ENCODE data around the gene VRK2. TPM values are rescaled to one million over a fixed set of nuclear protein-coding genes. Genes with fewer than 3 reads are reported as not detected.

Gene VRK2
- total and polyA plus RNA-seq, 10 of the 15 experiments (the other 5 are each of a cell fraction or from before 2014, with no cell fraction given): 26.5 to 78.0 (median 57.3) TPM

DNA sequence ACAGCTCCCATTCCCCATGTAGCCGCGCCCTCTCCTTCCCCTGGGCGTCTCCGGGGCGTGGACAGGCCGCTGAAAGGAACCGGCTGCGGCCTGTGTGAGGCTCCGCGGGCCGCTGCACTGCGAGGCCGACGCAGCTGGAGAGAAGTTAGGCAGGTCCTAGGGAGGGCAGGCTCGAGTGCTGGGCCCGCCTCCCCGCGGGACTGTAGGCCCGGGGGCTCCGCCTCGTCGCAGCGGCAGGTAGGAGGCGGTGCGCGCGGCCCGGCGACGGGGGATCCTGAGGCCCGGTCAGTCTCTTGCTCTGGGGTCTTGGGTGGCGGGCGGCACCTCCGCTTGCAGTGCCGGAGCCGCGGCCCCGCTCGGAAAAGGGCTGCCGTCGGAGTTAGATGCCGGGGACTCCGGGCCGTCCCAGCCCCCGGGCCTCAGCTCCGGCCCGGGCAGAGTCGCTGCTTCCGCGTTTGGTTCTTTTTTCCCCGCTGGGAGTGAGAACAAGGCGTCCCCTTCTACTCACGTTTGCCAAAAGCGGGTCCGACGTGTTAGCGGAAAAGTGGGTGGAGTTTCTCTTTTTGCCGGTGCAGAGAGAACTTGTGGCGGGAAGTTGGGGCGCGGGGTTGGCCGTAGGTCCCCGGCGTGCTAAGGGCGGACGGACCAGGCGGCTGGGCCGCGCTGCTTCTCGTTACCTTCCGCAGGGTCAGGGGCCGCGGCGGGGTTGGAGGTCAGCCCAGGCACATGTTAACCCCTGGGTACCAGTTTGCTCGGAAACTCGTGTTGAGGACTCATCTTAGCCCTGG lies at the start of gene VRK2 (continued):
- TF ChIP-seq, protein P1, sequence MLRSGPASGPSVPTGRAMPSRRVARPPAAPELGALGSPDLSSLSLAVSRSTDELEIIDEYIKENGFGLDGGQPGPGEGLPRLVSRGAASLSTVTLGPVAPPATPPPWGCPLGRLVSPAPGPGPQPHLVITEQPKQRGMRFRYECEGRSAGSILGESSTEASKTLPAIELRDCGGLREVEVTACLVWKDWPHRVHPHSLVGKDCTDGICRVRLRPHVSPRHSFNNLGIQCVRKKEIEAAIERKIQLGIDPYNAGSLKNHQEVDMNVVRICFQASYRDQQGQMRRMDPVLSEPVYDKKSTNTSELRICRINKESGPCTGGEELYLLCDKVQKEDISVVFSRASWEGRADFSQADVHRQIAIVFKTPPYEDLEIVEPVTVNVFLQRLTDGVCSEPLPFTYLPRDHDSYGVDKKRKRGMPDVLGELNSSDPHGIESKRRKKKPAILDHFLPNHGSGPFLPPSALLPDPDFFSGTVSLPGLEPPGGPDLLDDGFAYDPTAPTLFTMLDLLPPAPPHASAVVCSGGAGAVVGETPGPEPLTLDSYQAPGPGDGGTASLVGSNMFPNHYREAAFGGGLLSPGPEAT (IDR thresholded peaks at IDR 0.05; ENCODE audit: low read depth): 0 out of 2 replicates have a peak, but pooled peaks have one; percentile 41
- TF ChIP-seq SMARCA5 (IDR thresholded peaks at IDR 0.05) (peak; percentile 91), BHLHE40 (IDR thresholded peaks at IDR 0.05; ENCODE audit: borderline replicate concordance in 1 of 2, low read depth in 2 of 2, low read length in 1 of 2) (peak; percentile 90 to 93), SUZ12 (IDR thresholded peaks at IDR 0.05; ENCODE audit: unreplicated experiment) (no peak), RUNX3 (IDR thresholded peaks at IDR 0.05; ENCODE audit: low read length) (peak; percentile 47; the same call in 1 of the 2 replicates), HDGF (IDR thresholded peaks at IDR 0.05) (peak; percentile 20; the same call in 1 of the 2 replicates), MYC (IDR thresholded peaks at IDR 0.05; ENCODE audit: insufficient read depth, insufficient read length, insufficient replicate concordance, low read length, severe bottlenecking) (no peak), MXI1 (IDR thresholded peaks at IDR 0.05; ENCODE audit: low read depth, low read length) (peak; percentile 93), EGR1 (IDR thresholded peaks at IDR 0.05; ENCODE audit: borderline replicate concordance in 1 of 2, low read depth in 2 of 2, low read length in 2 of 2) (peak in 1 of 2 experiments; percentile 39; a peak in 1 of 3 replicates), POLR2AphosphoS5 (IDR thresholded peaks at IDR 0.05; ENCODE audit: low read length) (peak; percentile 87), SIN3A (IDR thresholded peaks at IDR 0.05; ENCODE audit: low read depth, low read length) (peak; percentile 77)
- TF ChIP-seq, protein P2, sequence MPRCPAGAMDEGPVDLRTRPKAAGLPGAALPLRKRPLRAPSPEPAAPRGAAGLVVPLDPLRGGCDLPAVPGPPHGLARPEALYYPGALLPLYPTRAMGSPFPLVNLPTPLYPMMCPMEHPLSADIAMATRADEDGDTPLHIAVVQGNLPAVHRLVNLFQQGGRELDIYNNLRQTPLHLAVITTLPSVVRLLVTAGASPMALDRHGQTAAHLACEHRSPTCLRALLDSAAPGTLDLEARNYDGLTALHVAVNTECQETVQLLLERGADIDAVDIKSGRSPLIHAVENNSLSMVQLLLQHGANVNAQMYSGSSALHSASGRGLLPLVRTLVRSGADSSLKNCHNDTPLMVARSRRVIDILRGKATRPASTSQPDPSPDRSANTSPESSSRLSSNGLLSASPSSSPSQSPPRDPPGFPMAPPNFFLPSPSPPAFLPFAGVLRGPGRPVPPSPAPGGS (IDR thresholded peaks at IDR 0.05; ENCODE audit: borderline replicate concordance, insufficient read depth, low read depth, low read length, poor library complexity, severe bottlenecking): no peak
- TF ChIP-seq, protein P3, sequence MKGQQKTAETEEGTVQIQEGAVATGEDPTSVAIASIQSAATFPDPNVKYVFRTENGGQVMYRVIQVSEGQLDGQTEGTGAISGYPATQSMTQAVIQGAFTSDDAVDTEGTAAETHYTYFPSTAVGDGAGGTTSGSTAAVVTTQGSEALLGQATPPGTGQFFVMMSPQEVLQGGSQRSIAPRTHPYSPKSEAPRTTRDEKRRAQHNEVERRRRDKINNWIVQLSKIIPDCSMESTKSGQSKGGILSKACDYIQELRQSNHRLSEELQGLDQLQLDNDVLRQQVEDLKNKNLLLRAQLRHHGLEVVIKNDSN (IDR thresholded peaks at IDR 0.05; ENCODE audit: borderline replicate concordance, extremely low read length, insufficient read depth, low read depth, low read length): no peak
- TF ChIP-seq, protein P4, sequence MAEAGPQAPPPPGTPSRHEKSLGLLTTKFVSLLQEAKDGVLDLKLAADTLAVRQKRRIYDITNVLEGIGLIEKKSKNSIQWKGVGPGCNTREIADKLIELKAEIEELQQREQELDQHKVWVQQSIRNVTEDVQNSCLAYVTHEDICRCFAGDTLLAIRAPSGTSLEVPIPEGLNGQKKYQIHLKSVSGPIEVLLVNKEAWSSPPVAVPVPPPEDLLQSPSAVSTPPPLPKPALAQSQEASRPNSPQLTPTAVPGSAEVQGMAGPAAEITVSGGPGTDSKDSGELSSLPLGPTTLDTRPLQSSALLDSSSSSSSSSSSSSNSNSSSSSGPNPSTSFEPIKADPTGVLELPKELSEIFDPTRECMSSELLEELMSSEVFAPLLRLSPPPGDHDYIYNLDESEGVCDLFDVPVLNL (IDR thresholded peaks at IDR 0.05; ENCODE audit: low read depth, low read length): 0 out of 2 replicates have a peak, but pooled peaks have one; percentile 44
- TF ChIP-seq, protein P5, sequence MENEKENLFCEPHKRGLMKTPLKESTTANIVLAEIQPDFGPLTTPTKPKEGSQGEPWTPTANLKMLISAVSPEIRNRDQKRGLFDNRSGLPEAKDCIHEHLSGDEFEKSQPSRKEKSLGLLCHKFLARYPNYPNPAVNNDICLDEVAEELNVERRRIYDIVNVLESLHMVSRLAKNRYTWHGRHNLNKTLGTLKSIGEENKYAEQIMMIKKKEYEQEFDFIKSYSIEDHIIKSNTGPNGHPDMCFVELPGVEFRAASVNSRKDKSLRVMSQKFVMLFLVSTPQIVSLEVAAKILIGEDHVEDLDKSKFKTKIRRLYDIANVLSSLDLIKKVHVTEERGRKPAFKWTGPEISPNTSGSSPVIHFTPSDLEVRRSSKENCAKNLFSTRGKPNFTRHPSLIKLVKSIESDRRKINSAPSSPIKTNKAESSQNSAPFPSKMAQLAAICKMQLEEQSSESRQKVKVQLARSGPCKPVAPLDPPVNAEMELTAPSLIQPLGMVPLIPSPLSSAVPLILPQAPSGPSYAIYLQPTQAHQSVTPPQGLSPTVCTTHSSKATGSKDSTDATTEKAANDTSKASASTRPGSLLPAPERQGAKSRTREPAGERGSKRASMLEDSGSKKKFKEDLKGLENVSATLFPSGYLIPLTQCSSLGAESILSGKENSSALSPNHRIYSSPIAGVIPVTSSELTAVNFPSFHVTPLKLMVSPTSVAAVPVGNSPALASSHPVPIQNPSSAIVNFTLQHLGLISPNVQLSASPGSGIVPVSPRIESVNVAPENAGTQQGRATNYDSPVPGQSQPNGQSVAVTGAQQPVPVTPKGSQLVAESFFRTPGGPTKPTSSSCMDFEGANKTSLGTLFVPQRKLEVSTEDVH (IDR thresholded peaks at IDR 0.05; ENCODE audit: low read depth, partially characterized antibody): peak; percentile 82
- TF ChIP-seq, protein P6, sequence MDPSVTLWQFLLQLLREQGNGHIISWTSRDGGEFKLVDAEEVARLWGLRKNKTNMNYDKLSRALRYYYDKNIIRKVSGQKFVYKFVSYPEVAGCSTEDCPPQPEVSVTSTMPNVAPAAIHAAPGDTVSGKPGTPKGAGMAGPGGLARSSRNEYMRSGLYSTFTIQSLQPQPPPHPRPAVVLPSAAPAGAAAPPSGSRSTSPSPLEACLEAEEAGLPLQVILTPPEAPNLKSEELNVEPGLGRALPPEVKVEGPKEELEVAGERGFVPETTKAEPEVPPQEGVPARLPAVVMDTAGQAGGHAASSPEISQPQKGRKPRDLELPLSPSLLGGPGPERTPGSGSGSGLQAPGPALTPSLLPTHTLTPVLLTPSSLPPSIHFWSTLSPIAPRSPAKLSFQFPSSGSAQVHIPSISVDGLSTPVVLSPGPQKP (IDR thresholded peaks at IDR 0.05; ENCODE audit: low read depth, low read length): 0 out of 2 replicates have a peak, but pooled peaks have one; percentile 29
